K562 (cell line): ENCODE data around the gene CLIC1. TPM values are rescaled to one million over a fixed set of nuclear protein-coding genes. Genes with fewer than 3 reads are reported as not detected.
A peak's percentile ranks its signal among the peaks of the same experiment; 100 is the strongest.

Experiments used
- ELF4 ChIP-seq: fragments of 450-650 bp; formaldehyde crosslinking; IDR thresholded peaks from 2 replicates; pipeline ENCODE4 v1.4.0; 2022; ENCODE audit warnings: missing genetic modification characterization
- JUNB ChIP-seq: fragments of 450-650 bp; formaldehyde crosslinking; conservative IDR thresholded peaks from 2 replicates; pipeline ENCODE4 v1.4.0; 2020; ENCODE audit warnings: mild to moderate bottlenecking
- KAT8 ChIP-seq: fragments of 450-650 bp; IDR thresholded peaks from 2 replicates; pipeline ENCODE4 v1.6.1; 2016; ENCODE audit warnings: low read depth, mild to moderate bottlenecking
- MTA3 ChIP-seq: fragments of 450-650 bp; formaldehyde crosslinking; IDR thresholded peaks from 2 replicates; pipeline ENCODE4 v1.6.1; 2017; ENCODE audit warnings: mild to moderate bottlenecking, borderline replicate concordance
- NFXL1 ChIP-seq: fragments of 450-650 bp; formaldehyde crosslinking; IDR thresholded peaks from 2 replicates; pipeline ENCODE4 v1.4.0; 2021; ENCODE audit warnings: mild to moderate bottlenecking
- PYGO2 ChIP-seq: fragments of 450-650 bp; IDR thresholded peaks from 2 replicates; pipeline ENCODE4 v1.6.1; 2016; ENCODE audit warnings: mild to moderate bottlenecking, missing genetic modification characterization, moderate library complexity, missing compliant biosample characterization
- RREB1 ChIP-seq: fragments of 250-450 bp; sonication (Bioruptor Pico); IDR thresholded peaks from 2 replicates; pipeline ENCODE4 v1.4.0; 2020
- SMARCA5 ChIP-seq: fragments of 450-650 bp; IDR thresholded peaks from 2 replicates; pipeline ENCODE4 v1.6.1; 2016
- SRF ChIP-seq, 2 experiments: fragments of 250-450, 450-650 bp in 1 of 2; sonication (Bioruptor Pico) in 1 of 2; sonication (generic) in 1 of 2; formaldehyde crosslinking; IDR thresholded peaks; 2 replicates each; pipeline versions ENCODE4 v1.5.0 to v1.5.1; 2020 to 2022; ENCODE audit warnings: mild to moderate bottlenecking in 1 of 2, missing genetic modification reagents in 1 of 2
- TOE1 ChIP-seq, 2 experiments: fragments of 450-650 bp in 1 of 2; sonication (generic) in 1 of 2; formaldehyde crosslinking in 1 of 2; IDR thresholded peaks; 2 replicates each; pipeline versions ENCODE4 v1.7.1 to v1.8.0; 2016 to 2022; ENCODE audit warnings: borderline replicate concordance in 2 of 2, mild to moderate bottlenecking in 2 of 2, antibody characterized with exemption in 1 of 2, inconsistent platforms in 1 of 2, low read depth in 1 of 2, missing genetic modification reagents in 1 of 2, moderate library complexity in 1 of 2
- ZKSCAN3 ChIP-seq: fragments of 250-450 bp; sonication (Bioruptor Pico); IDR thresholded peaks from 2 replicates; pipeline ENCODE4 v1.4.0; 2020
- ZNF561 ChIP-seq: fragments of 450-650 bp; formaldehyde crosslinking; conservative IDR thresholded peaks from 2 replicates; pipeline ENCODE4 v1.4.0; 2020; ENCODE audit warnings: mild to moderate bottlenecking, moderate library complexity
- polyA plus RNA-seq, 8 experiments: library from polyadenylated mRNA; depleted of rRNA in 4 of 8; stranded (reverse) in 5 of 8; unstranded in 3 of 8; fragments of >200 nt; fragmentation: Nextera tagmentation in 2 of 8; fragmentation: Illumina TruSeq in 1 of 8; extraction: Ambion mirVana in 2 of 8; extraction: Trizol in 1 of 8; gene quantifications; 2 replicates each; pipeline versions ENCODE4 v1.2.1 to v1.2.3, GENCODE V29; 2011 to 2014; ENCODE audit warnings: inconsistent platforms in 1 of 8, missing spikeins in 1 of 8
- total RNA-seq, 7 experiments: library from RNA; depleted of rRNA in 6 of 7; stranded (reverse); fragments of >200 nt in 6 of 7; fragmentation: Illumina TruSeq in 2 of 7; extraction: Trizol in 2 of 7; gene quantifications; 2 replicates each; pipeline versions ENCODE4 v1.2.1 to v1.2.3, GENCODE V29; 2011 to 2021; ENCODE audit warnings: low replicate concordance in 1 of 7
- TF ChIP-seq, protein P1 (sequence below): fragments of 250-450 bp; sonication (Bioruptor Pico); IDR thresholded peaks from 2 replicates; pipeline ENCODE4 v1.8.0; 2022; ENCODE audit warnings: moderate library complexity, mild to moderate bottlenecking, inconsistent platforms
- TF ChIP-seq, protein P2 (sequence below): fragments of 200-800 bp; sonication (Bioruptor generic); IDR thresholded peaks from 2 replicates; pipeline ENCODE4 v1.6.1; 2016; ENCODE audit warnings: missing genetic modification characterization, missing compliant biosample characterization

The CLIC1 gene
- total and polyA plus RNA-seq, 9 of the 15 experiments (the other 6 are each of a cell fraction or from before 2014, with no cell fraction given), result 1,267 to 2,419 (median 1,808) TPM

DNA sequence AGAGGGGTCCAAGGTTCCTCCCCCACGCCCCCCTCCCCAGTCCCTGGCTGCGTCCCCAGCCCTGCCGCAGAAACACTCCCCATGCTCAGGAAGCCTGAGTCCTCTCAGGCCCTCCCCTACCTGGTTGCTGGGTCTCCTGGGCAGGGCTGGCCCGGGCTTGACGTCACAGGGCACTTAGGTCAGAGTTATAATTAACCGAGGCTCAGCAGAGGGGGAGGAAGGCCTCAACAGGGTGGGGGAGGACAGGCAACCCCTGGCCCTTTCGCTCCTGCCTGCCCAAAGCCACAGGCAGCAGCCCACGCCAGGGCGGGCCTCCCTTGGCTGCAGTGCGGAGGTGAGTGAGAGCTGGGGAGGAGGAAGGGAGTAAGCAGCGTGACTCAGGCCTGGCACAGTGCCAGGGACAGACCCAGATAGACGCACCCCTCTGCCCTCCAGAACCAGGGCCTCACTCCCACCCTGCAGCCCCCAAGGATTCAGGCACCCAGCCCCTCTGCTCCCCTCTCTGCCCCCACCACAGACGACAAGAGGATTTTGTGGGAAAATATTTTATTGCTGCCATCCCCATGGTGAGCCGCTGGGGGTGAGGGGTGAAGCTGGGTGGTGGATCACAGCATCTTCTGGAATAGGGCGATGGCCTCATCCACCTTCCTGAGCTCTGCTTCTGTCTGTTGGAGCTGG, 40.8 kb upstream of the CLIC1 start, which contains the start of gene VWA7 (continued):
- peak; percentile 98 for TF ChIP-seq MTA3
- TF ChIP-seq SMARCA5, result 0 out of 2 replicates have a peak, but pooled peaks have one; percentile 18
- TF ChIP-seq PYGO2 (tag), result peak; percentile 69; the same call in 1 of the 2 replicates
- no peak for TF ChIP-seq KAT8
- TF ChIP-seq NFXL1 (CRISPR knock-in tag), result no peak
- TF ChIP-seq, protein P1, sequence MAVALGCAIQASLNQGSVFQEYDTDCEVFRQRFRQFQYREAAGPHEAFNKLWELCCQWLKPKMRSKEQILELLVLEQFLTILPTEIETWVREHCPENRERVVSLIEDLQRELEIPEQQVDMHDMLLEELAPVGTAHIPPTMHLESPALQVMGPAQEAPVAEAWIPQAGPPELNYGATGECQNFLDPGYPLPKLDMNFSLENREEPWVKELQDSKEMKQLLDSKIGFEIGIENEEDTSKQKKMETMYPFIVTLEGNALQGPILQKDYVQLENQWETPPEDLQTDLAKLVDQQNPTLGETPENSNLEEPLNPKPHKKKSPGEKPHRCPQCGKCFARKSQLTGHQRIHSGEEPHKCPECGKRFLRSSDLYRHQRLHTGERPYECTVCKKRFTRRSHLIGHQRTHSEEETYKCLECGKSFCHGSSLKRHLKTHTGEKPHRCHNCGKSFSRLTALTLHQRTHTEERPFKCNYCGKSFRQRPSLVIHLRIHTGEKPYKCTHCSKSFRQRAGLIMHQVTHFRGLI (CRISPR knock-in tag), result no peak
- TF ChIP-seq JUNB (CRISPR knock-in tag), result no peak
- peak in 1 of 2 experiments; percentile 79; a peak in 1 of 4 replicates for TF ChIP-seq SRF (CRISPR knock-in tag; IDR thresholded peaks at IDR 0.05)
- no peak for TF ChIP-seq ZKSCAN3 (CRISPR knock-in tag)
- TF ChIP-seq, protein P2, sequence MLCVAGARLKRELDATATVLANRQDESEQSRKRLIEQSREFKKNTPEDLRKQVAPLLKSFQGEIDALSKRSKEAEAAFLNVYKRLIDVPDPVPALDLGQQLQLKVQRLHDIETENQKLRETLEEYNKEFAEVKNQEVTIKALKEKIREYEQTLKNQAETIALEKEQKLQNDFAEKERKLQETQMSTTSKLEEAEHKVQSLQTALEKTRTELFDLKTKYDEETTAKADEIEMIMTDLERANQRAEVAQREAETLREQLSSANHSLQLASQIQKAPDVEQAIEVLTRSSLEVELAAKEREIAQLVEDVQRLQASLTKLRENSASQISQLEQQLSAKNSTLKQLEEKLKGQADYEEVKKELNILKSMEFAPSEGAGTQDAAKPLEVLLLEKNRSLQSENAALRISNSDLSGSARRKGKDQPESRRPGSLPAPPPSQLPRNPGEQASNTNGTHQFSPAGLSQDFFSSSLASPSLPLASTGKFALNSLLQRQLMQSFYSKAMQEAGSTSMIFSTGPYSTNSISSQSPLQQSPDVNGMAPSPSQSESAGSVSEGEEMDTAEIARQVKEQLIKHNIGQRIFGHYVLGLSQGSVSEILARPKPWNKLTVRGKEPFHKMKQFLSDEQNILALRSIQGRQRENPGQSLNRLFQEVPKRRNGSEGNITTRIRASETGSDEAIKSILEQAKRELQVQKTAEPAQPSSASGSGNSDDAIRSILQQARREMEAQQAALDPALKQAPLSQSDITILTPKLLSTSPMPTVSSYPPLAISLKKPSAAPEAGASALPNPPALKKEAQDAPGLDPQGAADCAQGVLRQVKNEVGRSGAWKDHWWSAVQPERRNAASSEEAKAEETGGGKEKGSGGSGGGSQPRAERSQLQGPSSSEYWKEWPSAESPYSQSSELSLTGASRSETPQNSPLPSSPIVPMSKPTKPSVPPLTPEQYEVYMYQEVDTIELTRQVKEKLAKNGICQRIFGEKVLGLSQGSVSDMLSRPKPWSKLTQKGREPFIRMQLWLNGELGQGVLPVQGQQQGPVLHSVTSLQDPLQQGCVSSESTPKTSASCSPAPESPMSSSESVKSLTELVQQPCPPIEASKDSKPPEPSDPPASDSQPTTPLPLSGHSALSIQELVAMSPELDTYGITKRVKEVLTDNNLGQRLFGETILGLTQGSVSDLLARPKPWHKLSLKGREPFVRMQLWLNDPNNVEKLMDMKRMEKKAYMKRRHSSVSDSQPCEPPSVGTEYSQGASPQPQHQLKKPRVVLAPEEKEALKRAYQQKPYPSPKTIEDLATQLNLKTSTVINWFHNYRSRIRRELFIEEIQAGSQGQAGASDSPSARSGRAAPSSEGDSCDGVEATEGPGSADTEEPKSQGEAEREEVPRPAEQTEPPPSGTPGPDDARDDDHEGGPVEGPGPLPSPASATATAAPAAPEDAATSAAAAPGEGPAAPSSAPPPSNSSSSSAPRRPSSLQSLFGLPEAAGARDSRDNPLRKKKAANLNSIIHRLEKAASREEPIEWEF (CRISPR knock-in tag), result peak; percentile 66; the same call in 1 of the 2 replicates
- peak; percentile 73; the same call in 1 of the 2 replicates for TF ChIP-seq ELF4 (CRISPR knock-in tag)
- no peak for TF ChIP-seq RREB1 (CRISPR knock-in tag)
- peak; percentile 90; the same call in 1 of the 2 replicates for TF ChIP-seq TOE1 (IDR thresholded peaks at IDR 0.05; ENCODE audit: borderline replicate concordance)
- no peak for TF ChIP-seq TOE1 (CRISPR knock-in tag; IDR thresholded peaks at IDR 0.05; ENCODE audit: borderline replicate concordance, low read depth)
- TF ChIP-seq ZNF561 (CRISPR knock-in tag), result no peak
